Activated naive CD8-positive, alpha-beta T cell treated with anti-CD3 and anti-CD28 coated beads, Interleukin-2, amount 50 U/mL, for 24 hours (primary cell): Measurements from ENCODE around the gene TRIM13.
"Not testable (repeated sequence)": the region's sequence is repeated elsewhere in the genome, so short reads cannot be mapped to it uniquely, and the experiment has no call there.

Experiments used
- ATAC-seq: fragments of 150-1000 bp; cut with Tn5 transposase; one replicate; pipeline ENCODE4 v1.10.0; 2021
- DNase-seq: peaks from one replicate; pipeline ENCODE4 v3.0.0; 2021
- H3K27ac Mint-ChIP-seq: one replicate; pipeline ENCODE4 v1.8.0; 2021; ENCODE audit warnings: mild to moderate bottlenecking, mixed read lengths
- H3K27me3 Mint-ChIP-seq: one replicate; pipeline ENCODE4 v1.8.0; 2021; ENCODE audit warnings: mixed read lengths
- H3K36me3 Mint-ChIP-seq: one replicate; pipeline ENCODE4 v1.8.0; 2021; ENCODE audit warnings: low read depth, mixed read lengths
- H3K4me1 Mint-ChIP-seq: one replicate; pipeline ENCODE4 v1.8.0; 2021; ENCODE audit warnings: mixed read lengths
- H3K4me3 Mint-ChIP-seq: one replicate; pipeline ENCODE4 v1.8.0; 2021; ENCODE audit warnings: mild to moderate bottlenecking, moderate library complexity, mixed read lengths
- H3K9me3 Mint-ChIP-seq: one replicate; pipeline ENCODE4 v1.8.0; 2021; ENCODE audit warnings: mixed read lengths

TRIM13 gene

GRCh38 chr13:49996951-49997895, at the start of gene TRIM13:
Gene TRIM13 (plus strand): TSS chr13:49997042. CDS start chr13:50011941, 14,899 bp downstream.
- Mint-ChIP-seq H3K27ac (peak within 1 kb of the TSS; percentile 78), H3K27me3 (no peaks in the 10 kb centered on the region), H3K4me3 (peak within 1 kb of the TSS; percentile 87), H3K9me3 (no peaks in the 10 kb centered on the region), H3K4me1 (peaks cover 46% of the 10 kb centered on the region), H3K36me3 (peaks cover 30% of the 10 kb centered on the region)
- DNase-seq (peak; percentile 84), ATAC-seq (peak; percentile 87)

GRCh38 chr13:49948777-49949270, 48.0 kb upstream of the TRIM13 start:
- not testable (repeated sequence) for H3K27me3 Mint-ChIP-seq, H3K27ac Mint-ChIP-seq

GRCh38 chr13:49951754-49952535, 44.9 kb upstream of the TRIM13 start:
- H3K36me3 Mint-ChIP-seq, result no peaks in the 10 kb centered on the region
- H3K4me1 Mint-ChIP-seq, result no peaks in the 10 kb centered on the region
- no peak overlapping the region for H3K4me3 Mint-ChIP-seq
- no peaks in the 10 kb centered on the region for H3K9me3 Mint-ChIP-seq
- no peak overlapping the region for H3K27ac Mint-ChIP-seq
- ATAC-seq, result no peak
- no peak for DNase-seq
- H3K27me3 Mint-ChIP-seq, result peaks cover 14% of the 10 kb centered on the region

More at GRCh38 chr13:49948777-49949270, 48.0 kb upstream of the TRIM13 start:
- not testable (repeated sequence) for H3K9me3 Mint-ChIP-seq, ATAC-seq, DNase-seq, H3K4me3 Mint-ChIP-seq, H3K4me1 Mint-ChIP-seq, H3K36me3 Mint-ChIP-seq

GRCh38 chr13:49953560-49953959, 43.3 kb upstream of the TRIM13 start:
- DNase-seq (no peak), ATAC-seq (no peak)
- no peaks in the 10 kb centered on the region for H3K36me3 Mint-ChIP-seq
- H3K9me3 Mint-ChIP-seq, result no peaks in the 10 kb centered on the region
- H3K4me1 Mint-ChIP-seq, result no peaks in the 10 kb centered on the region
- no peak overlapping the region for H3K4me3 Mint-ChIP-seq
- no peak overlapping the region for H3K27ac Mint-ChIP-seq
- peaks cover 14% of the 10 kb centered on the region for H3K27me3 Mint-ChIP-seq

GRCh38 chr13:49954674-49955455, 42.0 kb upstream of the TRIM13 start:
- Mint-ChIP-seq H3K27ac (no peak overlapping the region), H3K36me3 (no peaks in the 10 kb centered on the region), H3K4me1 (no peaks in the 10 kb centered on the region), H3K4me3 (no peak overlapping the region), H3K9me3 (no peaks in the 10 kb centered on the region), H3K27me3 (peaks cover 8% of the 10 kb centered on the region)
- DNase-seq (no peak), ATAC-seq (no peak)

GRCh38 chr13:49956131-49956530, 40.7 kb upstream of the TRIM13 start:
- DNase-seq (no peak), ATAC-seq (no peak)
- Mint-ChIP-seq H3K36me3 (peaks cover 3% of the 10 kb centered on the region), H3K27ac (no peak overlapping the region), H3K9me3 (peaks cover 5% of the 10 kb centered on the region), H3K27me3 (peaks cover 8% of the 10 kb centered on the region), H3K4me3 (no peak overlapping the region), H3K4me1 (no peaks in the 10 kb centered on the region)

GRCh38 chr13:49958321-49958720, 38.5 kb upstream of the TRIM13 start:
- H3K36me3 Mint-ChIP-seq, result peaks cover 9% of the 10 kb centered on the region
- peaks cover 10% of the 10 kb centered on the region for H3K9me3 Mint-ChIP-seq
- ATAC-seq, result no peak
- H3K4me1 Mint-ChIP-seq, result no peaks in the 10 kb centered on the region
- DNase-seq, result no peak
- no peak overlapping the region for H3K4me3 Mint-ChIP-seq
- H3K27ac Mint-ChIP-seq, result no peak overlapping the region
- H3K27me3 Mint-ChIP-seq, result peaks cover 6% of the 10 kb centered on the region

- peaks cover 31% of the 10 kb centered on the region for H3K9me3 Mint-ChIP-seq
- no peaks in the 10 kb centered on the region for H3K27me3 Mint-ChIP-seq
- DNase-seq (no peak), ATAC-seq (no peak)
- no peak overlapping the region for H3K27ac Mint-ChIP-seq
- no peak overlapping the region for H3K4me3 Mint-ChIP-seq
- peaks cover 11% of the 10 kb centered on the region for H3K36me3 Mint-ChIP-seq
- no peaks in the 10 kb centered on the region for H3K4me1 Mint-ChIP-seq
Measured at GRCh38 chr13:49967456-49967855, 29.4 kb upstream of the TRIM13 start.

GRCh38 chr13:49972709-49973108, 24.1 kb upstream of the TRIM13 start:
- no peaks in the 10 kb centered on the region for H3K9me3 Mint-ChIP-seq
- no peak overlapping the region for H3K27ac Mint-ChIP-seq
- H3K4me3 Mint-ChIP-seq, result no peak overlapping the region
- H3K27me3 Mint-ChIP-seq, result no peaks in the 10 kb centered on the region
- ATAC-seq, result no peak
- H3K36me3 Mint-ChIP-seq, result no peaks in the 10 kb centered on the region
- no peaks in the 10 kb centered on the region for H3K4me1 Mint-ChIP-seq
- no peak for DNase-seq

- DNase-seq (no peak), ATAC-seq (no peak)
- Mint-ChIP-seq H3K27me3 (no peaks in the 10 kb centered on the region), H3K4me1 (no peaks in the 10 kb centered on the region), H3K27ac (no peak overlapping the region), H3K4me3 (no peak overlapping the region), H3K9me3 (no peaks in the 10 kb centered on the region), H3K36me3 (no peaks in the 10 kb centered on the region)
Measured at GRCh38 chr13:49975826-49976225, 21.0 kb upstream of the TRIM13 start.

GRCh38 chr13:49976314-49977258, 20.3 kb upstream of the TRIM13 start:
- no peak overlapping the region for H3K4me3 Mint-ChIP-seq
- H3K27ac Mint-ChIP-seq, result no peak overlapping the region

GRCh38 chr13:49977992-49978391, 18.9 kb upstream of the TRIM13 start:
- Mint-ChIP-seq H3K36me3 (no peaks in the 10 kb centered on the region), H3K27me3 (no peaks in the 10 kb centered on the region), H3K27ac (no peak overlapping the region), H3K4me1 (no peaks in the 10 kb centered on the region), H3K9me3 (no peaks in the 10 kb centered on the region), H3K4me3 (no peak overlapping the region)
- DNase-seq (no peak), ATAC-seq (no peak)

More at GRCh38 chr13:49976314-49977258, 20.3 kb upstream of the TRIM13 start:
- DNase-seq, result peak; percentile 75
- Mint-ChIP-seq H3K27me3 (no peaks in the 10 kb centered on the region), H3K4me1 (no peaks in the 10 kb centered on the region), H3K9me3 (no peaks in the 10 kb centered on the region), H3K36me3 (no peaks in the 10 kb centered on the region)
- peak; percentile 80 for ATAC-seq

- Mint-ChIP-seq H3K27me3 (no peaks in the 10 kb centered on the region), H3K4me3 (no peak overlapping the region), H3K36me3 (no peaks in the 10 kb centered on the region), H3K27ac (no peak overlapping the region), H3K4me1 (no peaks in the 10 kb centered on the region), H3K9me3 (no peaks in the 10 kb centered on the region)
- ATAC-seq (no peak), DNase-seq (no peak)
Measured at GRCh38 chr13:49980266-49980665, 16.6 kb upstream of the TRIM13 start.
